ENCODE results near the gene DOCK9. TPM values are rescaled to one million over a fixed set of nuclear protein-coding genes. Genes with fewer than 3 reads are reported as not detected.

The DOCK9 gene
- total RNA-seq, 3 donors from 2014 or later: 25.8 to 34.9 (median 28.4) TPM

Other genes with a start within 250 kb of the DOCK9 start
- gene SLC15A1, start 225.4 kb downstream of the DOCK9 start, total RNA-seq: not detected
- 10 to 100 TPM; 48.5 to 50.4 (median 49.1) TPM for gene UBAC2, start 222.8 kb upstream of the DOCK9 start, total RNA-seq